Skeletal muscle tissue (tissue), 4 donors: ENCODE measurements around the gene RIOK1. TPM values are rescaled to one million over a fixed set of nuclear protein-coding genes. Genes with fewer than 3 reads are reported as not detected.

Experiments used
- H3K27ac ChIP-seq: one replicate; pipeline ENCODE4 v1.7.0; 2013; ENCODE audit warnings: mild to moderate bottlenecking, low read depth, low read length, inconsistent platforms
- H3K27me3 ChIP-seq, 3 donors: one replicate each; pipeline ENCODE4 v1.7.0; 2013; ENCODE audit warnings: low read length in 3 of 3; ENCODE audit not compliant: control insufficient read depth in 3 of 3, insufficient read depth in 3 of 3
- H3K36me3 ChIP-seq, 3 donors: one replicate each; pipeline ENCODE4 v1.7.0; 2013; ENCODE audit warnings: low read length in 3 of 3; ENCODE audit not compliant: control insufficient read depth in 3 of 3, insufficient read depth in 3 of 3
- H3K4me1 ChIP-seq, 3 donors: one replicate each; pipeline ENCODE4 v1.7.0; 2013; ENCODE audit warnings: low read length in 3 of 3, mild to moderate bottlenecking in 3 of 3; ENCODE audit not compliant: control insufficient read depth in 3 of 3, insufficient read depth in 3 of 3
- H3K4me3 ChIP-seq, 3 donors: one replicate each; pipeline ENCODE4 v1.7.0; 2013; ENCODE audit warnings: low read length in 3 of 3
- H3K9ac ChIP-seq, 3 donors: one replicate each; pipeline ENCODE4 v1.7.0; 2013; ENCODE audit warnings: low read length in 3 of 3, mild to moderate bottlenecking in 3 of 3, moderate library complexity in 2 of 3, low read depth in 1 of 3
- H3K9me3 ChIP-seq, 3 donors: one replicate each; pipeline ENCODE4 v1.7.0; 2013; ENCODE audit warnings: low read length in 3 of 3; ENCODE audit not compliant: control insufficient read depth in 3 of 3
- total RNA-seq: library from RNA; depleted of rRNA; stranded (reverse); fragments of >200 nt; gene quantifications from one replicate; pipeline ENCODE4 v1.2.3, GENCODE V29; 2014
- donor health status: Osteomylitis.

The RIOK1 gene
- total RNA-seq, 1 donor from 2014 or later: 18.3 TPM

DNA sequence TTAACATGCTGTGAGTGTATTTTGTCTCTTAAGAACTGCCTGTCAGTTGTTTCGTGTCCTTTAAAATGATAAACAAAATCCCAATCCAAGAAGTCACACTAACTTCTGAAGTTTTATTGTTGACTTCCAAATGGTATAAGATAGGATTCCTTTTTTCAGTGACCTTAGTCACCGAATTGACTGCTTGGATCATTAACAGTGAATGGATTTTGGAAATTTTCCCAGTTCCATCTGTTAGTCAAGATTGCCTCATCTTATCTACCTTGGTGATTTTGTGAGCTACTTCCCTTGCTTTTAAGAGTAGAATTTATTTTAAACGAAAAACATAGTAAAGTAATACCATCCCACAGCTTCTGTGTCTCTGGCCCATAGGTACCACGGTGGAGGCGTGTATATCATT is 14.9 kb downstream of the RIOK1 start:
- no peak overlapping the region for H3K4me3 ChIP-seq
- H3K9me3 ChIP-seq: no peaks in the 10 kb centered on the region
- peaks cover 20 to 56% (median 53%) of the 10 kb centered on the region in 3 donors for H3K36me3 ChIP-seq

DNA sequence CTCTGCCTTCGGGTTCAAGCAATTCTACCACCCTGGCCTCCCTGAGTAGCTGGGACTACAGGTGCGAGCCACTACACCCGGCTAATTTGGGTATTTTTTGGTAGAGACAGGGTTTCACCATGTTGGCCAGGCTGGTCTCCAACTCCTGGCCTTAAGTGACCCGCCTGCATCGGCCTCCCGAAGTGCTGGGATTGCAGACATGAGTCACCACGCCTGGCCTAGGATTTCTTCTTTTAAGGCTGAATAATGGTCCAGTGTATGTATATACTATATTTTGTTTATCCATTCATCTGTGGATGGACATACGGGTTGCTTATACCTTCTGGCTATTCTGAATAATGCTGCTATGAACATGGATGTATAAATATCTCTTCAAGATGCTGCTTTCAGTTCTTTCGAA is 17.1 kb downstream of the RIOK1 start:
- peaks cover 23 to 65% (median 62%) of the 10 kb centered on the region in 3 donors for H3K36me3 ChIP-seq
- H3K4me1 ChIP-seq: no peaks in the 10 kb centered on the region
- H3K9ac ChIP-seq: no peak overlapping the region
- no peak overlapping the region for H3K4me3 ChIP-seq
- no peaks in the 10 kb centered on the region for H3K27me3 ChIP-seq
- no peak overlapping the region for H3K27ac ChIP-seq
- no peaks in the 10 kb centered on the region for H3K9me3 ChIP-seq

More for the DNA sequence above, 14.9 kb downstream of the RIOK1 start:
- Histone ChIP-seq H3K27me3 (no peaks in the 10 kb centered on the region), H3K27ac (no peak overlapping the region), H3K4me1 (no peaks in the 10 kb centered on the region), H3K9ac (no peak overlapping the region)

DNA sequence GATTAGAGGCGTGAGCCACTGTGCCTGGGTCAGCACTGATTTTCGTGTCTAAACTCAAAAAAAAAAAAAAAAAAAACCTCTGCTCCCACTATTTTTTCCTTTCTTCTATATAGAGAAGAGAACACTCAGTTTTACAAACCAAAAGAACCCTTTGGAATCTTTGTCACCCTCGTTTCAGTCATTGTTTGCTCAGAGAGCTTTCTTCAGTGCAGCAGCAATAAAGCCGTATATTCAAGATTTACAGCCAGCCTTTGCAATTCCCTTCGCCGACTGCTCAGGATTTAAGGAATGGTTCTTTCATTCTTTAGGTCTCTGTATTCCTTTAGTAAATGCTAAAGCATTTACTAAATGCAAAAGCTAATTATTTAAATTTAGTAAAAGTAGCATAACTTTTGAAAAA is 20.1 kb downstream of the RIOK1 start:
- H3K4me3 ChIP-seq: no peak overlapping the region
- no peaks in the 10 kb centered on the region for H3K9me3 ChIP-seq
- H3K27ac ChIP-seq: no peak overlapping the region
- no peak overlapping the region for H3K9ac ChIP-seq
- H3K36me3 ChIP-seq: peaks cover 17 to 62% (median 57%) of the 10 kb centered on the region in 3 donors
- H3K27me3 ChIP-seq: no peaks in the 10 kb centered on the region
- H3K4me1 ChIP-seq: no peaks in the 10 kb centered on the region

DNA sequence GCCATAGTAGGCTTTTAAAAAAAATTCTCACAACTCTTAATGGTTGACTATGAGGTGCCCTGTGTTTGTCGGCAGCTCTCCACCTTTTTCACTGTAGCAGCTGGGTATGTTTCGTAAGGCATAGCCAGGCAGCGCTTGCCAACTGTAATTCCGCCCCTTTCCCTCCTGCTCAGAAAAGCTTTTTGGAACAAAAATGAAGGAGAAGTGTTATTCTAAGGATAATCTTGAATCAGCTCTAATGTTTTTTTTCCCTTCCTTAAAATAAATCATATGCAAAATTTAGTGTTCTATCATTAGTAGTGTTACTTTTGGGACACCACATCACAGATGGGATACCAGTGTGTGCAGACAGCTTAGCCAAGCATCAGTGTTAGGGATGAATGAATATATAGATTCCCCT is 21.2 kb downstream of the RIOK1 start:
- Histone ChIP-seq H3K27ac (no peak overlapping the region), H3K27me3 (no peaks in the 10 kb centered on the region), H3K36me3 (peaks cover 24 to 63% (median 62%) of the 10 kb centered on the region in 3 donors), H3K9ac (no peak overlapping the region), H3K9me3 (no peaks in the 10 kb centered on the region), H3K4me3 (no peak overlapping the region), H3K4me1 (no peaks in the 10 kb centered on the region)

DNA sequence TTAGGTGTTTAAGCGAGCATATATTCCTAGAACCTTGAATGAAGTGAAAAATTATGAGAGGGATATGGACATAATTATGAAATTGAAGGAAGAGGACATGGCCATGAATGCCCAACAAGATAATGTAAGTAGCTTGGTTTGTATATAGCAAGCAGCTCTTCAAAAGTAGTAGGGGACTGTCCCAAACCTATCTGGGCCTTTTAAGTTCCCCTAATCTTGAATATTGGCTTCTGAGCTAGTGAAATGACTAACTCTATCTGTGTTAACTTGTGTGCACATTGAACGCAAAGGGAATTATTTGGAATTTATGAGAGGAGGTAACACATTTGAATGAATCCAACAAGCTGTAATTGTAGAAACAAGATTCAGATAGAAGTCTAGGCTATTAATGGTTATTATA is 21.7 kb downstream of the RIOK1 start:
- Histone ChIP-seq H3K4me1 (no peaks in the 10 kb centered on the region), H3K9ac (no peak overlapping the region), H3K9me3 (no peaks in the 10 kb centered on the region), H3K27me3 (no peaks in the 10 kb centered on the region), H3K27ac (no peak overlapping the region), H3K4me3 (no peak overlapping the region), H3K36me3 (peaks cover 25 to 66% (median 63%) of the 10 kb centered on the region in 3 donors)

DNA sequence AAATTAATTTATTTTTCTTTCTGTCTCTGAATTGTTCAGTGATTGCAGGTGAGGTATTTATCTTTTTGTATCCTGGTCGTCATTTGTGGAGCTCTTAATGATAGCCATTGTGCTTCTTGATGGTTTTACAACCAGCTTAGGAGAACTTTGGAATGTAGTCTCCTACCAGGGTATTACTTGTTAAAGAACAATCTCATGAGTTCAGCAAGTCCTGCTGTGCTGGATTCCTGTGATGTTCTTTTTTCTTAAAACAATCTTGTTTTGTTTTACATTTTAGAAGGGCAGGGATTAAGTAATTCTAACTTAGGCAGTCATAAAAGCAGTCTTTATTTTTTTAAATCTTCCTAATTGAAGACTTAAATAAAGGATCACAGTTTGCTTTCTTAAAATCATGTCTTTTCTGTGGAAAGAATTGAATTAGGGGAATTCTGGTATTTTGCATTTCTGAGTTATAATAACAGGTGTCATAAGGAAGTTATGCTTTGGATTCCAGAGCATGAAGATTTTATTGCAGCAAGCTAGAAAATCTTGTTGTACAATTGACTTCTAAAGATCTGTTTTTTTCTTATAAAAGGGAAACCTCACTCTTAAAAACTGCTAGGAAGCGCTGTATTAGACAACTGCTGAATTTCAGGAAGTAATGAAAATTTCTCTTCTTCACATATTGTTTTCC is 23.7 kb downstream of the RIOK1 start:
- H3K9ac ChIP-seq: no peak overlapping the region
- H3K4me3 ChIP-seq: no peak overlapping the region
- H3K27ac ChIP-seq: no peak overlapping the region

DNA sequence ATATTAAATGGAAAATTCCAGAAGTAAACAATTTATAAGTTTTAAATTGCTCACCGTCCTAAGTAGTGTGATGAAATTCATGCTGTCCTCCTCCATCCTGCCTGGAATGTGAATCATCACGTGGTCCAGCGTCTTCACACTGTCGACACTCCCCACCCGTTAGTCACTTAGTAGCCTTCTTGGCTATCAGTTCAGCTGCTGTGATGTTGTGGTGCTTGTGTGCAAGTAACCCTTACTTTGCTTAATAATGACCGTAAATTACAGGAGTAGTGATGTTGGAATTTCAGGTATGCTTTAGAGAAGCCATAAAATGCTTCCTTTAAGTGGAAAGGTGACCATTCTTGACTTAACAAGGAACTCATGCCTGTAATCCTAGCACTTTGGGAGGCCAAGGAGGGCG is 25.2 kb downstream of the RIOK1 start:
- H3K27me3 ChIP-seq: no peaks in the 10 kb centered on the region
- H3K36me3 ChIP-seq: peaks cover 21 to 77% (median 69%) of the 10 kb centered on the region in 3 donors
- no peaks in the 10 kb centered on the region for H3K9me3 ChIP-seq
- H3K4me3 ChIP-seq: no peak overlapping the region
- H3K27ac ChIP-seq: no peak overlapping the region
- H3K4me1 ChIP-seq: no peaks in the 10 kb centered on the region
- no peak overlapping the region for H3K9ac ChIP-seq

More for the DNA sequence above, 23.7 kb downstream of the RIOK1 start:
- Histone ChIP-seq H3K9me3 (no peaks in the 10 kb centered on the region), H3K27me3 (no peaks in the 10 kb centered on the region), H3K4me1 (no peaks in the 10 kb centered on the region), H3K36me3 (peaks cover 21 to 71% (median 71%) of the 10 kb centered on the region in 3 donors)

DNA sequence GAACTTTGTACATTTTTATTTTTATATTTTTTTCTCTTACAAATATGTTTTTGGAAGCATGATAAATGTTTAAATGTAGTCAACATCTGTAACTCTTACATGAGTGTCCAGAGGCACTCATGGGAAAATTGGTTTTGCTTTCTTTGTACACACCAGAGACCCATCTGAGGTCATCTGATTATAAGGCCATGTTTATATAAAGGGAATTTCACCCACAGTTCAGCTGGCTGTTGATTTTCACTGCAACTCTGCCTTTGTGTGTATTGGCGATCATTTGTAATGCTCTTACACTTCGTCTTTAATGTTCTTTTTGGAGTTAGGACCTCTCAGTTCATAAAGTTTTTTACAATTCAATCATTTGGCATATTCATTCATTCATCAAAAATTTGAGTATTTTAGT is 28.1 kb downstream of the RIOK1 start:
- Histone ChIP-seq H3K4me3 (no peak overlapping the region), H3K36me3 (peaks cover 18 to 52% (median 49%) of the 10 kb centered on the region in 3 donors), H3K9me3 (no peaks in the 10 kb centered on the region), H3K27ac (no peak overlapping the region), H3K4me1 (no peaks in the 10 kb centered on the region), H3K27me3 (no peaks in the 10 kb centered on the region), H3K9ac (no peak overlapping the region)

DNA sequence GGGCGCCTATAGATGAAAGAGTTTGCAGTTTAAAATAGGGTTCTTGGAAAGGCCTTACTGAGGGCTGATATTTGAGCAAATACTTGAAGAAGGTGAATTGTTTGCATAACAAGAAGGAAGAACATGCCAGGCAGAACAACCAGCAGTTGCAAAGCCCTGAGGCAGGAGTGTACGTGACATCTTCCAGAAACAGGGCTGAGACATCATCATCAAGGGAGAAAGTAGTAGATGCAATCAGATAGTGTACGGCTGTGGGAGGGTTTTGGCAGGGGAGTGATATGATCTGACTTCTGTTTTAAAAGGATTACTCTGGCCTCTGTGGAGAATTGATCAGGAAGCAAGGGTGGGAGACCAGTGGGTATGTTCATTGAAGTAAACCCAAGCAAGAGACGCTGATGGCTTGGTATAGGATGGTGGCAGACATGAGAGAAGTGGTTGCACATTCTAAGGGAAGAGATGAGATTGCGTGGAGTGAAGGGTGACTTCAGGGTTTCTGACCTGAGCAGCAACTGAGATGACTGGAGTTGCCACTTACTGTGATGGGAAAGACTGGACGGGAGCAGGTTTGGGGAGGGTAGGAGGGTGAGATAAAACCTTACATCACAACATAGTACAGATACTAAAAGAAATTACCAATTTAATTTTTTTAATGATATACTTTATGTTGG is 28.8 kb downstream of the RIOK1 start:
- Histone ChIP-seq H3K4me3 (no peak overlapping the region), H3K36me3 (peaks cover 18 to 52% (median 45%) of the 10 kb centered on the region in 3 donors), H3K9ac (no peak overlapping the region), H3K4me1 (no peaks in the 10 kb centered on the region), H3K27ac (no peak overlapping the region), H3K9me3 (no peaks in the 10 kb centered on the region), H3K27me3 (no peaks in the 10 kb centered on the region)

DNA sequence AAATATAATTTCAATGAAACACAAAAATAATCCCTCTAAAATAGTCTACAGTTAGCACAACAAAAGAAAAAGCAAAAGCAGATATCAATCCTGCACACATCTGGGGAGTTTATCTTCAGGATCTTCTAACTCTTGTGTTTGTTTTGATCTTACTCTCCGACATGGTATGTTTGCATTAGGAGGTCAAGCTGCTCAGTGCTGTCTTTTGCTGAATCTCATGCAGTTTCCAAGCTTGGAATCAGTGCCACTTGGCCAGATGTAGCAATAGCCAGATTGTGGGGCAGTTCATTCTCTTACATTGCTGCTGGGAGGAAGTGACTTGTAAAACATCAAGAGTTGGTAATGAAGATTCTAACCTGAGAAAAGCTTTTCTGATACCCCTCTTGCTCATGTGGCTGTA is 29.5 kb downstream of the RIOK1 start:
- no peaks in the 10 kb centered on the region for H3K9me3 ChIP-seq
- H3K27me3 ChIP-seq: no peaks in the 10 kb centered on the region
- peaks cover 18 to 48% (median 39%) of the 10 kb centered on the region in 3 donors for H3K36me3 ChIP-seq
- no peak overlapping the region for H3K27ac ChIP-seq
- H3K4me3 ChIP-seq: no peak overlapping the region
- no peaks in the 10 kb centered on the region for H3K4me1 ChIP-seq
- H3K9ac ChIP-seq: no peak overlapping the region
